NAMALWA (cell line): ENCODE data around the gene SLITRK6.
"Not testable (repeated sequence)": the region's sequence is repeated elsewhere in the genome, so short reads cannot be mapped to it uniquely, and the experiment has no call there.

Experiments used
- DNase-seq: peaks from one replicate; pipeline ENCODE4 v3.0.0-alpha.2; 2015; ENCODE audit warnings: low spot score

The SLITRK6 gene, protein sequence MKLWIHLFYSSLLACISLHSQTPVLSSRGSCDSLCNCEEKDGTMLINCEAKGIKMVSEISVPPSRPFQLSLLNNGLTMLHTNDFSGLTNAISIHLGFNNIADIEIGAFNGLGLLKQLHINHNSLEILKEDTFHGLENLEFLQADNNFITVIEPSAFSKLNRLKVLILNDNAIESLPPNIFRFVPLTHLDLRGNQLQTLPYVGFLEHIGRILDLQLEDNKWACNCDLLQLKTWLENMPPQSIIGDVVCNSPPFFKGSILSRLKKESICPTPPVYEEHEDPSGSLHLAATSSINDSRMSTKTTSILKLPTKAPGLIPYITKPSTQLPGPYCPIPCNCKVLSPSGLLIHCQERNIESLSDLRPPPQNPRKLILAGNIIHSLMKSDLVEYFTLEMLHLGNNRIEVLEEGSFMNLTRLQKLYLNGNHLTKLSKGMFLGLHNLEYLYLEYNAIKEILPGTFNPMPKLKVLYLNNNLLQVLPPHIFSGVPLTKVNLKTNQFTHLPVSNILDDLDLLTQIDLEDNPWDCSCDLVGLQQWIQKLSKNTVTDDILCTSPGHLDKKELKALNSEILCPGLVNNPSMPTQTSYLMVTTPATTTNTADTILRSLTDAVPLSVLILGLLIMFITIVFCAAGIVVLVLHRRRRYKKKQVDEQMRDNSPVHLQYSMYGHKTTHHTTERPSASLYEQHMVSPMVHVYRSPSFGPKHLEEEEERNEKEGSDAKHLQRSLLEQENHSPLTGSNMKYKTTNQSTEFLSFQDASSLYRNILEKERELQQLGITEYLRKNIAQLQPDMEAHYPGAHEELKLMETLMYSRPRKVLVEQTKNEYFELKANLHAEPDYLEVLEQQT

DNA sequence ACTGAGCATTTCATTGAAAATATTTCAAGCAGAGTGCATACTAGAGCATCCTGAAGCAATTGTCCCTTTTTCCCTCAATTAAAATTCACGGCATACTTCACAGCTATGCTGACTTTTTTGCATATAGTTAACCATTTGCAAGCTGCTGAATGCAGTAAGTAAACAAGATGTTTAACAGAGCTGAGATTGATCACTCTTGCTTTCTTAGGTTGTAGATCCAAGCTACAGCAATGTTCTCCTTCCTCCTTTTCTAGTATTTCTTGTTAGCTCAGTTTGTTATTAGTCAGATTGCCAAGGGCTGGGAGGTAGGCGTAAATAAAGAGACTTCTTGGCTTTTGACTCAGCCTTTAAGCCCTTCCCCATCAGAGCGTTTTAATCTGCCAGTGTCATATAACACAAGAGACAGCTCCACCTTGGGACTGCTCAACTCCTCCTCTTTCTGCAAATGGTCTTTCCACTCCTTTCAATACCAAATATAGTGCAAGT is at the start of gene SLITRK6:
SLITRK6 (minus strand) TSS at position 323 of the 486 bp plus-strand sequence. CDS start 2,911 bp downstream, outside the sequence.
- peak; percentile 46 for DNase-seq

DNA sequence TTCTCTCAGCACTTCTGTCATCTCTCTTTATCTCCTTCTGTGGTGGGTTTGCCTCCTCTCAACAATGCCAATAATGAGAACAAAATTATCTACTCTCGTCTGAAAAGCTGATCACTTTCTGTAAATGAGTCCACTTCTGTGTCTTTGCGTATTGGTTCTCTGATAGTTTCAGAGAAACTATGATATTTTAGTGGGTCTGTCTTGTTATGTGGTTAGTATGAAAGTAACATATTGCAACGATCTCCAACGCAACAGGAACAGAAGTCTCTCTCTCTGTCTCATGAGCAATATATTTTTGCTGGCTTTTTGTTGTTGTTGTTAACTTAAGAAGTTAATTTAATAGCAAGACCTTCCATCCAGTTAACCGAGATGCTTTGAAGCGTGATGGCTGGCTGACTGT is 47.8 kb upstream of the SLITRK6 start:
- no peak for DNase-seq

DNA sequence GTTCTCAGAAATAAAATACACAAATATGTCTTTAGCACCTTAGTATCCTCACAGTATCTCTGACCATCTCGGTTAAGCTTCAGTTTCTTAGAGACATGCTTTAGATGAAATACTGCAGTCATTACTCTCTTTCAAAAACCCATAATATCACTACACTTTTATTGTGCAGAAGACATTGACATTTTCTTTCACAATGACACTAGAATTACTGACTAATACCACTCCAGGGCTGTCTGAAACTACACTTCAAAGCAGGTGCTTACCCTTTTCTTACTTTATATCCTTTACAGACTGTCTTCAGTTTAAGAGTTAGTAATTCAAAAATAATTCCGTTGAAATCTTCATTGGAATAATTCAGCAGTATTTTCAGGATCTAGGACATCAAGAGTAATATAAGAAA is 42.2 kb upstream of the SLITRK6 start:
- no peak for DNase-seq

DNA sequence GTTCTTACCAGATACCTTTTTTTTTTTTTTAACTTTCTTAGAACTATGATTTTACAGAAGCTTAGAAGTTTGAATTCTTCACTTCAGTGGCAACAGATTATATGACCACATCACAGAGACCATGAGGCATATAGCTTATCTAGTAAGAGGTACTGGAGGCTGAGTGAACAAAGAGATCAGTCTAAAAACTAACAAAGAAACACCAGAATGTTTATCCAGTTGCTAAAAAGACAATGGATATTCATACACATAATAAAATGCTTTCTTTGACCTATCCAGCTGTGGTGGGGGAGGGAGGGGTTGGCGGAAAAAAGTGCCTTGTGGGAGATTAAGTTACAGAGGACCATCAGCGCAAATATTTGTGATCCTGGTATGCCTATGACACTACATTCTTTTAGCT is 34.7 kb upstream of the SLITRK6 start:
- DNase-seq = no peak

DNA sequence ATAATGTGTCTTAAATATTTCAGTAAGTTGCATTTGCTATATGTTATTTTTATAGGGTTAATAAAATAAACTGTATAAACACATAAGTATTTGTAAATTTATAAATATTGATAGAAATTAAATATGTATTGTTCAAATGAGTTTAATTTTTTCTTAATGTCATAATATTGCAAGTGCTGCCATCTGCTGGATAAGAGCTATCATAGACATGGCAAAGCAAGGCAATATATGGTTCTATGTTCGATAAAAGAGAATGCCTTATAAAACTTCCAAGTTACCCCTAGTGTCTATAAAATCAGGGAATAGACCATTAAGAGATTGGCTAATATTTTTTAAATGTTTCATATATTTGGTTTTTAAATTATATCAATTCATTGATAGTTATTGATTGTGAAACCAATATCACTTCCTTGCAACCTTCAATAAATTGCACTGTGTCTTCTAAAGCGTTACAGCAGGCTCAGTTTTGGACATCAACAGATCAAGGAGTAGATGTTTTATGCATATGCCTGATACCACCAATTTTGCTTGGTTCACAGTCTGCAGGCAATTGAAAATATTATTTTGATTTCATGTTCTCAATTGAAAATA is 29.0 kb upstream of the SLITRK6 start:
- peak; percentile 70 for DNase-seq

DNA sequence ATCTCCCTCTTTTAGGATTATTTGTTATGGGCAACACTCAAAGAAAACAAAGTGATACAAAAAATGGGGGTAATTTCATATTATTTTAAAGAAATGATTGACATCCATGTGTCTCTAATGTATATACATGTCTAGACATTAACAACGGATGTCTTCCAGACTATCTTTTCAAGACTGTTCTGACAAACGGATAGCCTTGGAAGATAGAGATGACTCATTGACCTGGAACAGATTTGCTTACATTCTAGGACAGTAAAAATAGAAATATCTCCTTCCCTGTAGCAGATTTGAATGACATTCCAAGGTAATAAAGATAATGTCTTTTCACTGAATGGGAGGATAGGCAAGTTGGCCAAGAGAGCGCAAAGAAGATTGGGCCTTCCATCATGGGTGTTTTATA is 26.2 kb upstream of the SLITRK6 start:
- DNase-seq = no peak

DNA sequence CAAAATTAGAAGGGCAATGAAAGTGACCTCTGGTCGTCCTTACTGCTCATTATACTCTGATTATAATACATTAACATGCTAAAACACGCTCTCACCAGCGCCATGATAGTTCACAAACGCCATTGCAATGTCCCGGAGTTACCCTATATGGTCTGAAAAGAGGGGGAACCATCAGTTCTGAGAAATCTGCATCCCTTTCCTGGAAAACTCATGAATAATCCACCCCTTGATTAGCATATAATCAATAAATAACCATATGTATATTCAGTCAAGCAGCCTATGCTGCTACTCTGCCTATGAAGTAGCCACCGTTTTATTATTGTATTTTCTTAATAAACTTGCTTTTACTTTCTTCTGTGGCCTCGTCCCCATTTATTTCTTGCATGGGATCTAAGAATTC is 24.6 kb upstream of the SLITRK6 start:
- DNase-seq = no peak

DNA sequence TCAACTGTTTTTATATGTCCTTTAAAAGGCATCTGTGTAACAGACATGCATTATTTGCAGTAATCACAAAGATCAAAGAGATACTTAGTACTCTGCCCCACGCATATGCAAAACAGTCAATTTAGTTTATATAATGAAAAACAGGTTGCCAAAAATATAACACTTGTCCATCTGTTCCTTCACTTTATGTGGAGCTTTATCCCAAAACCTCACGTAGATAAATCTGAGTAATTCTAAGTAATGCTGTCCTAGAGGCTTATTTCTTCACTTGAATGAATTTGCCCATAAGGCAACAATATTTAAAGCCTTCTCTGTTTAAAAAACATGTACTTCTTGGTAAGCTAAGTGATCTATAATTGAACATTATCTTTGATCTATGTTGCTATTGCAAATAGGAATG is 20.3 kb upstream of the SLITRK6 start:
- DNase-seq = no peak

DNA sequence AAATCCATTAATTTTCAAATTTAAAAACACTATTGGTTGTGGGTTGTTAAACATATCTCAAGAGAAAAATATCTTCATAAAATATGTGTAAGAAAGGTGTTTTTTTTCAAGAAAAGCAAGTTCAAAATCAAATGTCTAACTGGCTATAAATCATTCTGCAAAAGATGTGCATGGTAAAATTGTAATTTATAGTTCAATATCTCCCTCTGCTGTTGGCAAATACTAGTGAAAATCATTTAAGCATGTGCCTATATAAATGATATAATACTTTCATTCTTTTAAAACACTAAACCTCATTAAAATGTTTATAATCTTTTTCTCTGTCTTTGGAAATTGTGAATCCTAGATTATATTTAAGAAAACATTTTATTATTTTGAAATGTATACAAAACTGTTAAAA is 17.2 kb upstream of the SLITRK6 start:
- peak; percentile 56 for DNase-seq

DNA sequence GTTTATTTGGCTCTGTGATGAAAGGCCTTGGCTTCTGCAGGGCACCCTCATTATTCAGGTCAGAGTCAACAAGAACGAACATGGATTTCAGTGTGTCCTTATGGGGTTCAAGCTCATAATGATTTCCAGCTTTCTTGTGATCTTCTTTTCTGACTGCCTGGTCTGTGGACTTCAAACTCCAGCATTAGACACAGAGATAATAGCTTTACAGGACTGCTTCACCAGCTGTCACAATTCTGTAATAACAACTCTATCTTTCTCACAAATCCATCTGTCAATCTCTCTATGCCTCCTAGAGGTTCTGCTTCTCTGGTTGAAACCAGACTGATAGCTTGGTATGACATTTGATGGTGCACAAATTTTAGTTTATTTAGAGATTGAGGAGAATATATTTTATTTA is 13.1 kb upstream of the SLITRK6 start:
- DNase-seq = no peak

DNA sequence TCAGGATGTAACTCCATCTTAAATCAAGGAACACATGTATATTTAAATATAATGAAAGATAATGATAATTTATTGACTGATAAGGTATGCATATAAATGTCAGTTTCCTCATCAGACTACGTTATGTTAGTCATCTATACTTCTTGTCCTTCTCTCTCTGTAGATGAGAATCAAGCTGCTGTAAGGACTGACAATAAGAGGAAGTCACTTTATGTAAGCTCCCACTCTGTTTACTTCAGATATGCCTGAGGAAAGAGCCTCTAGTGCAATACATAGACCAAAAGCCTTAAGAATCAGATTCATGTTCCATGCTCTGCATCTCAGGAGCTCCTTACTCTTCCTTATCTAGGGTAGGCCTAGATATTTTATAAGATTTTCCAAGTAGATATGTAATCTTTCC is 9.6 kb upstream of the SLITRK6 start:
- DNase-seq = no peak

DNA sequence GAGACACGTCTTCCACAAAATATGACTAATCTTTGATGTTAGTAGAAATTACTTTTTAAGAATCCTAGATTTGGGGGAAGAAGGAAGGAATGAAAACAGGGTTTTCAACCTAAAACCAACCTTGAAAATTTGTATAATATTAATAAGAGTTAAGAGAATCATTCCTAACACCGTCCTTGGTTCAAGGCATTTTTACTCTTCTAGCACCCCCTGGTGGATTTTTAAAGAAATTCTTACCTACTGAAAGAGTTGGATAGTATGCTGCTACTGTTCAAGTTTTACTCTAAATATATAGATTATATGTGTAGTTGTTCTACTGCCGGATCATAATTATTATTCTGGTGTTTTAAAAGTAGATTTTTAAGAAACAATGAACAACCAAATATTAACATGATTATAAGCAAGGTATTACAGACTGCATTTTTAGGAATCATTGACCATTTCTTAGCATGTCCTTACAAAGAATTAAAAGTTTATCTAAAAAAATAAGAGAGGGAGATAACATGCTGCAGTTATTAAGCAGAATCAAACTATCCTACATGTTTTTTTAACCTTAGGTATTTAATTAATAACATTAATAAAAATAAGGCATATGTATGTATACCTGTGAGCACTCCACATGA is 7.4 kb upstream of the SLITRK6 start:
- peak; percentile 86 for DNase-seq

DNA sequence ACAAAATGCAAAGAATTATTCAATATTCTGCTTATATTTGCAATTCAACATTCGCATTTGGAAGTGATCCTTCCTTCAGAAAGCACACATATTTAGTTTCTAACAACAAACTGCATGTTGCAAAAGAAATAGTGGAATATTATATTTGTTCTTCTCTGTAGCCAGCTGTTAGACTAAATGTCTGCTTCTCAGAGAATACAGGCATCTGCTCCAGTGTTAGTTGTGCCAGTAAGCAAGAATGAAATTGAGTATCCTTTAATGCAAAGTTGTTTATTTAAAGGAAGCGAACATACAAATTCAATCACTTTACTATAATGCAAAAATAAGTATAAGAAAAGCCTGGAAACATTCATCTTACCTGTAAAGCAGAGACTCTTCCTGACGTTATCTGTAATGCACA is 663 bp downstream of the SLITRK6 start:
- no peak for DNase-seq

DNA sequence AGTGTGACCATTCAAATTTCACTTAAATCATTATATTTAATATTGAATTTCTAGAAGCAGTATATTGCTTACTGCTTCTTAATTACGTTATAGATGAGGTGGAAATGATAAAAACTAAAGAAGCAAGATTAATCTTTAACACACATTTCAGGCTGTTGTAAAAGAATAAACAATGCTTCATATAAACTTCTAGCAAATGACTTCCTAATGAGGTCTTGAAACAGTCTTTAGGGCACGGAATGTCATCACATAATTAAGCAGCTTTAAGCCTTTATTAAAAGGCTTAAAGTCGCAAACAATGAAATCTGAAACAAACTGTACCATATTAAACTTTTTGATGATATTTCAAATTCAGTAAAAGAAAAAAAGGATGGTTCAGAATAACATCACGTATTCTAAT is 1.9 kb downstream of the SLITRK6 start:
- DNase-seq = no peak

DNA sequence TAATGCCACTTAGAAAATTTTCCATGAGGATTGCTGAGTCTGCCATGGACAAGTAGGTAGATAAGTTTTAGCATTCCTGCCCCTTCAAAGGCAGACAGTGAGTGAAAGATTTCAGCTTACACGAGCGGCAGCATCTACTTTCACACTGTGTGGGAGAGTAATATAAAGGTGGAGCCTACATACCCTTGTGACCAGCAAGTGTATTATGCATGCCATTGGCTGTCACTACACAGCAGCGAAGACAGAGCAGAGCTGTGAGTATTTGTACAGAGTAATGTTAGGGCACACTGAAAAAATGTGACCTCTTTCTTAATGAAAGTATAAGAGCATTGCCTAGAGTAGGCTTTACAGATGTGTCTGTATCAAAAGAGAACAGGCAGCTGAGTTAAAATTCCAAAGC is 14.0 kb downstream of the SLITRK6 start:
- no peak for DNase-seq

DNA sequence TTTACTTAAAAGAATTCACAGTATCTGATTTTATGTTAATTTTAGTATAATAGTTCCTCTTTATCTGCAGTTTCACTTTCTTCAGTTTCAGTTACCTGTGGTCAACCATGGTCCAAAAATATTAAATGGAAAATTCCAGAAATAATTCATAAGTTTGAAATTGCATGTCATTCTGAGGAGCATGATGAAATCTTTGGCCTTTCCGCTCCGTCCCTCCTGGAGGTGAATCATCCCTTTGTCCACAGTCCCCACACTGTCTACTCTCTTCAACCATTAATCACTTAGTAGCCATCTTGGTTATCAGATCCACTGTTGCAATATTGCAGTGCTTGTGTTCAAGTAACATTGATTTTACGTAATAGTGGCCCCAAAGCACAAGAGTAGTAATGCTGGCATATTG is 26.9 kb downstream of the SLITRK6 start:
- peak; percentile 36 for DNase-seq

DNA sequence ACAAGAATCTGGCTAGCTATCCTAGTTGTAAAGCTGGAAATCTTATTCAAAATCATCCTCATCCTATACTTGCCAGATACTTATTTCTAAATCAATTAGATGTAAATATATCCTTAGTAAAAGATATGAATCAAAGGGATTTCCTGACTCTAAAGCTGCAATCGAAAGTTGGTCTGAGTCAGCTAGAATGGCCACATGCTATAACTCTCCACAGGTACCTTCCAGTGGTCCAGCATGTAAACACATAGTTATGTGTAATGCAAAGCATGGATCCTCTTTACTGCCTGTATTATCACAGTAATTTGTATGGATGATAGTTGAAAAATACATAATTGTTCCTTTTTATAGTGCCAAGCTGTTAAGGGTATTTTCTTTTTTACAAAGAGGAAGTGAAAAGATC is 27.4 kb downstream of the SLITRK6 start:
- no peak for DNase-seq

DNA sequence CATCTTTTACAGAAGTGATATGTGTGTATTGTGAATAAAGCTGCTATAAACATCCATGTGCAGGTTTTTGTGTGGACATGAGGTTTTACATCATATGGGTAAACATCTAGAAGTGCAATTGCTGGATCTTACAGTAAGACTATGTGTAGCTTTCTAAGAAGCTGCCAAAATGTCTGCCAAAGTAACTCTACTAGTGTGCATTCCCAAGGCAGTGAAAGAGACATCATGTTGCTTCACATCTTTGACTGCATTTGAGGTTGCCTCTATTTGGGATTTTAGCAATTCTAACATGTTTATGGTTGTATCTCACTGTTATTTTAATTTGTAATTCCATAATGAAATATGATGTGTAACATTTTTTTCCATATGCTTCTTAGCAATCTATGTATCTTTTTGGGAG is 30.3 kb downstream of the SLITRK6 start:
- no peak for DNase-seq

DNA sequence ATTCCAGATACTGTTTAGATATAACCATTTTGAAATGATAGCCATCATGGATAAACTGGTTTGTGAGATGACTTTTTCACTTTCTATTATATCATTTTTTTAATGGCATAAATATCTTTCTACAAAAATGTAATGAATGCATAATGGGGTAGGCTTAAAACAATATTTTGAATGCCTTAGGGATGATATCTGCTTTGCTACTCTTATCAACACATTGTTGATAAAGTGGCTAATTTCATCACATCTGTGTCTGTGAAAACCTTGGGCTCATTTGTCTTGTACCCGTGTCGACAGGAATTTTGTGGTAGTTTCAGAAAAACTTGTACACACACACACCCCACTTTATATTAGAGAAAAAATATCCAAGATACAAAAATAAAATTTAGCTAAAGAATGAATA is 44.1 kb downstream of the SLITRK6 start:
- DNase-seq = no peak

DNA sequence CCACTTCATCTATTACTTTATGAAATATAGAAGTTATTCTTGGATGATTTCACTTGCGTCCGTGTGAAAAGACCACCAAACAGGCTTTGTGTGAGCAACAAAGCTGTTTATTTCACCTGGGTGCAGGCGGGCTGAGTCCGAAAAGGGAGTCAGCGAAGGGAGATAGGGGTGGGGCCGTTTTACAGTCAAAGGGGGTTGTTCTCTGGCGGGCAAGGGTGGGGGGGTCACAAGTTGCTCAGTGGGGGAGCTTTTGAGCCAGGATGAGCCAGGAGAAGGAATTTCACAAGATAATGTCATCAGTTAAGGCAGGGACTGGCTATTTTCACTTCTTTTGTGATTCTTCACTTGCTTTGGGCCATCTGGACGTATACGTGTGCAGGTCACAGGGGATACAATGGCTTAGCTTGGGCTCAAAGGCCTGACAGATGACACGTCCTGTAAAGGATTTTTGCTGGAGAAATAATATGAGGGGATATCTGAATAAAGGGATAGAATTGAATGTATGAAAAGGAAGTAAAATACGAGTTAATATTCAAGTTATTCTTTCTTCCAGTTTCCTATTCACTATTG is 55.9 kb downstream of the SLITRK6 start:
- DNase-seq = not testable (repeated sequence)
